HK-2 (cell line): ENCODE measurements around the gene C16orf95.
"Not testable (repeated sequence)": the region's sequence is repeated elsewhere in the genome, so short reads cannot be mapped to it uniquely, and the experiment has no call there.

Source experiments
- DNase-seq: peaks from one replicate; pipeline ENCODE4 v3.0.0-alpha.2; 2018; ENCODE audit not compliant: unreplicated experiment

Gene C16orf95

DNA sequence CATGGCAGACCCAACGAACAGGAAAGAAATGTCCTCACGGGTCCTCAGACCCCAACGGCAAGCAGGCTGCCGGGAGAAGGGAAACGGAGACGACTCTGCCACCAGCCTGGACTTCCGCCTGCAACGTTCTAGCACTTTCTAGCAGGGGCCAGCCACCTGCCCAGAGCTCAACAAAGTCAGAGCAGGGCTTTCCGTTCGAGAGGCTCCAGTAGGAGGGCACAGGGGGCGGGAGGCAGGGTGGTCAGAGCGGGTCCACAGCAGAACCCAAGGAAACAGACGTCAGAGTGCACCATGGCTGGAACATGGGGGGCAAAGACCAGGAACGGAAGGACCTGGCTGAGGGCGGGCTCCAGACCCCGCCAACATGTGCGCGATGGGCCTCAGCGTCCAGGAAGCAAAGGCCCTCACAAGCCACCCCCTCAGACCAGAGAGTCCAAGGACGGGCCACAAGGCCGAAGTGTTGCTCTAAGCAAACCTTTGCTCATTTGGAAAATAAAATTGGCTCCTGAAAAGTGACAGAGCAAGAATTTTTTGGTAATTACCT, 29.4 kb upstream of the C16orf95 start:
- DNase-seq, result no peak

- DNase-seq, result no peak
Measured at GRCh38 chr16:87345726-87346424, 28.7 kb upstream of the C16orf95 start.

DNA sequence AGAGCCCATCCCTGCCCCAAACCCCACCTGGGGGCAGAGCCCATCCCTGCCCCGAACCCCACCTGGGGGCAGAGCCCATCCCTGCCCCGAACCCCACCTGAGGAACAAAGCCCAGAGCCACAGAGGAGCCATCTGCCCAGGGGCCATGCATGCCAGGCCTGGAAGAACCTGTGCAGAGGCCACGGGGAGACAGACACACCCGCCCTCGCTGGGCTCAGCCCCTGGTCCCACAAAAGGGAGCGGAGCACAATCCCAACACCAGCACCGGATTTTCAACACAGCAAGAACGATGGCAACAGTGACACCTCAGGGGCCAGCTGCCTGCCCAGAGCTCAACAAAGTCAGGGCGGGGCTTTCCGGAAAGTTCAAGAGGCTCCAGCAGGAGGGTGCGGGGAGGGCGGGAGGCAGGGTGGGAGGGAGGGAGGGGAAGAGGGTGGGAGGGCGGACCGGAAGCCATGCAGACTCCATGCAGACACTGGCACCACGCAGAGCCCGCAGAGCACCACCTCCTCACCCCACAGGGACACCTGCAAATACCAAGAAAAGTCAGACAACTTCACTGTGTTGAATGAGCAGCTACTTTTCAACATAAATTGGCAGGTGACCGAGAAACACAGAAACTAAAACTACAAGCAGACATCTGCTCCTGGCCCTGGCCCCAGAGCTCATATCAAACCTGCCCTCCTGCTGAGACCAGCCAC, 27.9 kb upstream of the C16orf95 start:
- DNase-seq, result no peak

DNA sequence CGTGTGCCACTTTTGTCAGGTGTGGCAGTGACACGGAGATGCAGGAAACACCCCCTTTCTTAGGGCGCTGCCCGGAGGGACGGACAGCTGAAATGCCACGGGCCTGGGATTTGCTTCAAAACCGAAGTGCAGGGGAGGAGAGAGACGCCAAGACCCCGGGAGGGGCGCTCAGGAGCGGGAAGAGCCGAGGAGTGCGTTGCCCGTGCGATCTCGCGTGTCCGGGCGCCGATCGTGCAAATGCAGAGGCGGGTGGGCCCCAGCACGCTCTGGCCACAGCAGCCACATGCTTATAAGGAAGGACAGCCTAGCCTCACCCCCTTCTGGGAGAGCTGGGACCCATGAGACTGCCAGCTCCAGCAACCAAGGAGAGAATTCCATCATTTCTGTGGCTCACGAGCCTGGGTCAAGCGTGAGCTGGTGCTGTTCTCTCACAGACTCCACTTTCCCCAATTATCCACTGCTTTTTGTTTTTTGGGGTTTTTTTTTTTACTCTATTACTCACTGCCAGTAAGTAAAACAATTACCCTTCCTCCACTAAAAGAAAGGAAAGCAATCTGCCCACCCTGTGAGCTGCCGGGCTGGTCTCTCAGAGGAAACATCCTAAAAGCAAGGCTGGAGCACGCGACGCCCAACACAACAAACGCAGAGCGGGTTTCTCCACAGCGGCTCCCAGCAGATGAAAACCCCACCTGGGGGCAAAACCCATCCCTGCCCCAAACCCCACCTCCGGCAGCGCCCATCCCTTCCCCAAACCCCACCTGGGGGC, 27.2 kb upstream of the C16orf95 start:
- DNase-seq, result no peak

- DNase-seq, result no peak
Measured at GRCh38 chr16:87343753-87344050, 26.5 kb upstream of the C16orf95 start.

- no peak for DNase-seq
Measured at GRCh38 chr16:87342978-87343752, 26.0 kb upstream of the C16orf95 start.

GRCh38 chr16:87342504-87342903, 25.3 kb upstream of the C16orf95 start:
- DNase-seq, result no peak

DNA sequence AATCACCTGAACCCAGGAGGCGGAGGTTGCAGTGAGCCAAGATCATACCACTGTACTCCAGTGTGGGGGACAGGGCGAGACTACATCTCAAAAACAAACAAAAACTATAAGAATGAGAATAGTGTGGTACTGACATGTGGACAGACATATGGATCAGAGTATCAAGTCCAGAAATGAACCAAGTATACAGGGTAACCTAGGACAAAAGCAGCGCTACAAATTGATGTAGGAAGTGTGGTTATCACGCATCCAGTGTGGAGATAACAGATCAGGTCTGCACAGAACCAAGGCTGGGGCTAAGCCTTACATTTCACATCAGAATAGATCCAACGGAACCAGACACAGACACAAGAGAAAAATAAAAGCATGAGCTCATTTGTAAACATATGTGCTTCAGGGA, 23.0 kb upstream of the C16orf95 start:
- DNase-seq, result no peak

DNA sequence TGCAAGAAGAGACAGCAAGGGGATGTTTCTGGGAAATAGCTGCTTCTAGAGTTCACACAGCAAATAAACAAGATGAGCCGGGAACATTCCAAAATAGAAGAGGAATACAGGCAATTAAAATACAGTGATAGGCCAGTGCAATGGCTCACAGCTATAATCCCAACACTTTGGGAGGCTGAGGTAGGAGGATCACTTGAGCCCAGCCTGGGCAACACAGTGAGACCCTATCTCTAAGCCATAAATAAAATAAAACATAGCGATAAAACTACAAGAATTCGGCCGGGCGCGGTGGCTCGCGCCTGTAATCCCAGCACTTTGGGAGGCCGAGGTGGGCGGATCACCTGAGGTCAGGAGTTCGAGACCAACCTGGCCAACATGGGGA, 22.5 kb upstream of the C16orf95 start:
- not testable (repeated sequence) for DNase-seq

DNA sequence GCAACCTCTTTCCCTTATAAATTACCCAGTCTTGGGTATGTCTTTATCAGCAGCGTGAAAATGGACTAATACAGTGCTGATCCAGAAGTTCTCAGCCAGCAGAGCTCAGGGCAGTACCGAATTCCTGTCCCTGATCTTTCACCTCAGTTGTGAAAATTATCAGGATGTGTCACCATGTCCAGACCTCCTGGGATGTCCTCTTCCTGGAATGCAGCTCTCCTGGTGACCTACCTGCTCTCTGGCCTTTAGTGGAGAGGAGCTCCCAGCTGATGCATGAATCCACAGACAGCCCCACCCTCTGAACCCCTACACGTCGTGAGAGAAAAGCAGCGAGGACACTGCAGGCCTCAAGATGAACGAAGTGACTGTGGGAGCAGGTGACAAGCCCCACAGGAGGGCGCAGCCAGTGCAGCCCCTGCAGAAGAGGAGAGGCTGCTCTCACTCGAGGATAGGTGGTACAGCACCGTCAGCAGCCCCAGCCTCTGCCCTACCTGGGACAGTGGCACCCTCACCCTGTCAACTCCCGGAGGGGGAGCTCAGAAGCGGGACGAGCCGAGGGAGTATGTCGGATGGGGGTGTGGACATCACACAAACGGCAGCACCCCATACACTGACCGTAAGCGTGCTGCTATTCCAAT, 22.0 kb upstream of the C16orf95 start:
- no peak for DNase-seq

DNA sequence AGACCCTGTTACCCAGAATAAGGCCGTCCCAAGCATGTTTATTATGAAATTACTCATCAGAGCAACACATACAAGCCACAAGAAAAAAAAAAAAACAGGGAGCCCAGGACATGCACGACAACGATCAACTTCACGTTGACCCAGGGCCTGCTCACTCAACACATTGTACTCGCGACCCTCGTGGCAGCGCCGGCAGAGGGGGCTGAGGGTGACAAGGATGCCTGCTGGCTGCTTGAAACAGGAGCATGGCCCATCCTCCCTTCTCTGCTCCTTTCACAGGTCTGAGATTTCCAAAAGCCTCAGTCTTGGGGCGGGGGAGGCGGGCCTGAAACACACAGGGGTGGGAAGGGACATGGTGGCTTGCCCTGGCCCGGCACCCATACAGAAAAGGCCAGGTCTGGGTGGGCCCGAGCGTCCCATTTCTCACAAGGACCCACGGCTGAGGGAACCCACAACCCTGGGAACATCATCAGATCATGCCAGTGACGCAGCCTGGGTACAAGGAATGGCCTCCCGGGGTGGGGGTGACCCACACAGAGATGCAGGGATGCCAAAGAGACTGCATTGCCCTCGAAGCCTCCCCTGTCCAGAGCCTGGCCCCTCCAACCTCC, 21.1 kb upstream of the C16orf95 start:
- DNase-seq, result no peak

DNA sequence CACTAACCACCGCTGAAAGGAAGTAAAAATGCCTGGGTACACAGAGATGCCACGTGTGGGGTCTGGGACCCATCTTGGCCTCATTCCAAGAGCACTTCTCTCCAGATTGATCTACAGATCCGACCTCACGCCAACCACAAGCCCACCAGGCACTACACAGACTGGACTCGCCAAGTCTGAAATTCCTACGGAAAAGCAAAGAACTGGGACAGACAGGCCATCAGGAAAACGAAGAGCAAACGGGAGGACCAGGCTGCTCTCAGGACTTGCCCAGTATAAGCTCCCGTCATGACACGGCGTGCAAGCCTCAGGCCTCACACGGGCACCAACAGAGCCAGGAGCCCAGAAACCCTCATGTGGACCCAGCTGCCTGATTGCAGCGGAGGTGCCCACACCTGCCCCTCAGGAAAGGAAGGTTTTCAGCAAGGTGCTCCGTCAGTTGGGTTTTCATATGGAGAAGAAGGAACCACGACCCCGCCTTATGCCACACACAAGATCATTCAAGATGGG, 20.1 kb upstream of the C16orf95 start:
- no peak for DNase-seq

GRCh38 chr16:87336434-87337240, 19.4 kb upstream of the C16orf95 start:
- DNase-seq, result no peak

DNA sequence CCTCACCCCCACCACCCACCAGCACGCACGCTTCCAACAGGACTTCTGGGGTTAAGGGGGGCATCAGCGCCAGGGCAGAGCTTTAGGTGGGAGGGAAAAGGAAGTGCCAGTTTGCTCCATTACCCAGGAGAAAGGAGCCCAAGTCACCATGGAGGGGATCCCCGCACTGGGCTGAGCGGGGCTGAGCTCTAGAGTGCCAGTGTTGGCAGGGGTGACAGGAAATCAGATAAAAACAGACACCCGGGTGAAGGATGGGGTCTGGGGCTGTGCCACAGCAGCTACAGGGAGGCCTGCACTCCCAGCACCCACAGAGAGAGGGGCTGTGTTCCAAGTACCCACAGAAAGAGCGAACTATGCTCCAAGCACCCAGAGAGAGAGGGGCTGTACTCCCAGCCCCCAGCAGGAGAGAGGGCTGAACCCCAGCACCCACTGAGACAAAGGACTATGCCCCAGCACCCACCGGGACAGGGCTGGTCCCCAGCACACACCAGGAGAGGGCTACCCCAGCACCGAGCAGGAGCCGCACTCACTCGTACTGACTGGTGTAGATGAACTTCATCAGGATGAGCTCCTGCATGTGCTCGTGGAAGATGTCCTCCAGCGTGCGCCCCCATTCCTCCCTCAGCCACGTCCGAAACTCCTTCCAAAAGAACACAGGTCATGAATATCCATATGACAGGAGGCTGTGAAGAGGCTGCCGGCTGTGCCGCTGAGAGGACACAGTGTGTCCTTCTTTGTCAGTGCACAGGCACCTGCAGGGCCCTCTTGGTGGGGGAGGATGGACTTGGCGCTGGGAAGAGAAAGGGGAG, 18.6 kb upstream of the C16orf95 start:
- no peak for DNase-seq

- DNase-seq, result no peak
Measured at GRCh38 chr16:87334651-87335624, 17.7 kb upstream of the C16orf95 start.

DNA sequence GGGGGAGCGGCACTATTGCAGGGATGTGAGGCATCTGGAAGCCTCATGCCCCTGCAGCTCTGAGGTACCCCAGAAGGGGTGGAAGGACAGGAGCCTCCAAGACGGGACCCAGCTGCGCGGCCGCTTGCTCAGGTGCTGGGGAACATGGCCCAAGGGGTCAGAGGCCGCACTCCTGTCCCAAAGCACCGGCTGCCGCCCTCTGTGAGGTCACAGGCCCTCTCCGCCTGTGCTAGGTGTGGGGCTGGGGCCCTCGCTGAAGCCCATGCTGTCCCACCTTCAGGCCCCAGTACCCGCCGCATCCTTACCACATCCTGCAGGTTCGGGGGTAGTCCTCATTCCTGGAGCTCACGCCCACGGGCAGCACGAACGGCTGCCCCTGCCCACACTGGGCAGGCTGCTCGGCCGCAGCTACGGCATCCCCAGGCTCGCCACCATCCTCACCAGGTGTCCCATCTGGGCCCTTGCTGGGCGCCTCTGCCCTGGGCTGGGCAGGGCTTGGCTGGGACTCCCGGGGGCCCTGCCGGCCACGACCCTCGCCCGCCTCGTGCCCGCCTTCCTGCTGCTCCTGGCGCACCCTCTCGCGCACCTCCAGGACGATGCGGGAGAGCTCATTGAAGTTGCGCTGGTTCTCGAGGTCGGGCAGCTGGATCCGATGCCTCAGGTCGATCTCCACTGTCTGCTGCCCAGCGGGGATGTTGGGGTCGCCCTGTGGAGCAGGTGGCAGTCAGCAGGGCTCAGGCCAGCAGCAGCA, 16.6 kb upstream of the C16orf95 start:
- no peak for DNase-seq

DNA sequence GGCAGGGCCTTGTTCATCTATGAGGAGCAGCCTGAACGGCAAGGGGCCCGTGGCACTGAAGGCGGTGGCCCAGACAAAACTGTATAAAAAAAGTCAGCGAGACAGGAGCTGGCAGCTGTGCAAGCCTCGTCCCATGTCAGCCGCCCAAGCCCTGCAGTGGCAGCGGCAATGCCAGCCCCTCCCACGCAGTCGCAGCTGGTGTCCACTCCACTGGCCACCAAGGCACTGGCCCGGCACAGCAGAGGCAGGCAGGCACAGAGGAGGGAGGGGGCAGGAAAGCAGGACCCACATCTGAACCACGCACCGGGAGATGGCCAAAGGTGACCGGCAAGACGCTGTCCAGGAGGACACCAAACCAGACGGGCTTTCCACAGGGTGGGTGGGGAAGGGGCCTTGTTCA, 15.9 kb upstream of the C16orf95 start:
- no peak for DNase-seq
